ENCODE results near the gene ABHD2.

ABHD2 gene

DNA sequence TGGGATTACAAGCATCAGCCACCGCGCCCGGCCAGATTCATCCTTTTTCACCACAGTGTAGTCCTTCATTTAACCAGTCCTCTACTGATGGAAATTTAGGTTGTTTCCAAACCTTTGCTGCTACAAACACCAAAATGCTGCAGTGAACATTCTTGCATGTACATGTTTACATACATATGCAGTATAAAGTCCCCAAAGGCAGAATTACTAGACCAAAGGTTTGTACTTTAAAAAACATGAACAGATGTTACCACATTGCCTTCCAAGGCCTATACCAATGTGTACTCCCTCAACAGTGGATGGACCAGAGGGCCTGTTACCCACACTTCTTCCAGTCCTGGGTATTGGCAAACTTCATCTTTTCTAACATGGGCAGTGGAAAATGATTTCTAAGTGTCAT is 82.1 kb downstream of the ABHD2 start:
- H3K9me3 ChIP-seq (ENCODE audit: control extremely low read depth in 1 of 5, control insufficient read depth in 4 of 5, insufficient read depth in 2 of 5, low read depth in 1 of 5, low read length in 4 of 5): no peaks in the 10 kb centered on the region
- H3K27ac ChIP-seq (ENCODE audit: insufficient read depth in 1 of 2, low read depth in 1 of 2, low read length in 2 of 2, poor library complexity in 1 of 2, severe bottlenecking in 2 of 2): no peak overlapping the region
- DNase-seq: no peak
- H3K4me3 ChIP-seq (ENCODE audit: control insufficient read depth in 1 of 7, extremely low read depth in 1 of 7, insufficient read depth in 4 of 7, low read depth in 2 of 7, low read length in 6 of 7): no peak overlapping the region
- CTCF ChIA-PET: interaction anchor here (1.1 to 18.1 kb wide), 13 partner anchors 11 to 148 kb away, joined by 4 to 361 read pairs (median 10); partner anchors contain the start of gene ABHD2
- peaks cover 17 to 29% (median 25%) of the 10 kb centered on the region in 4 experiments for H3K4me1 ChIP-seq (ENCODE audit: control extremely low read depth in 1 of 4, control insufficient read depth in 4 of 4, insufficient read depth in 4 of 4, low read length in 3 of 4)
- WGBS (ENCODE audit: insufficient coverage): no CpG with 5 or more reads among the region's 3 CpGs
- POLR2A ChIA-PET: no interaction called here
- H3K27me3 ChIP-seq (replicated peaks in 2 of 5; ENCODE audit: control insufficient read depth in 4 of 5, insufficient read depth in 5 of 5, low read length in 4 of 5): no peaks in the 10 kb centered on the region
- peaks cover 3 to 25% (median 23%) of the 10 kb centered on the region in 4 experiments for H3K36me3 ChIP-seq (ENCODE audit: control insufficient read depth in 4 of 4, insufficient read depth in 4 of 4, low read length in 3 of 4)

GRCh38 chr15:89171136-89172072 is 83.1 kb downstream of the ABHD2 start:
- Histone ChIP-seq H3K9me3 (ENCODE audit: control extremely low read depth in 1 of 5, control insufficient read depth in 4 of 5, insufficient read depth in 2 of 5, low read depth in 1 of 5, low read length in 4 of 5) (no peaks in the 10 kb centered on the region), H3K4me1 (ENCODE audit: control extremely low read depth in 1 of 4, control insufficient read depth in 4 of 4, insufficient read depth in 4 of 4, low read length in 3 of 4) (peaks cover 15 to 31% (median 25%) of the 10 kb centered on the region in 4 experiments), H3K27ac (ENCODE audit: insufficient read depth in 1 of 2, low read depth in 1 of 2, low read length in 2 of 2, poor library complexity in 1 of 2, severe bottlenecking in 2 of 2) (no peak overlapping the region), H3K4me3 (ENCODE audit: control insufficient read depth in 1 of 7, extremely low read depth in 1 of 7, insufficient read depth in 4 of 7, low read depth in 2 of 7, low read length in 6 of 7) (no peak overlapping the region), H3K27me3 (replicated peaks in 2 of 5; ENCODE audit: control insufficient read depth in 4 of 5, insufficient read depth in 5 of 5, low read length in 4 of 5) (no peaks in the 10 kb centered on the region), H3K36me3 (ENCODE audit: control insufficient read depth in 4 of 4, insufficient read depth in 4 of 4, low read length in 3 of 4) (peaks cover 7 to 34% (median 29%) of the 10 kb centered on the region in 4 experiments)
- ChIA-PET CTCF (interaction anchor here (0.7 to 18.1 kb wide), 32 partner anchors 9 to 279 kb away, joined by 3 to 361 read pairs (median 5); partner anchors contain the start of gene ABHD2), POLR2A (interaction anchor here (0.6 kb wide), 2 partner anchors 33 to 36 kb away, joined by 3 to 6 read pairs; no protein-coding TSS in a partner anchor)
- DNase-seq: peak; percentile 33 to 56 (median 53)
- WGBS (ENCODE audit: insufficient coverage): 68% methylated on average over 11 of the region's 12 CpGs

DNA sequence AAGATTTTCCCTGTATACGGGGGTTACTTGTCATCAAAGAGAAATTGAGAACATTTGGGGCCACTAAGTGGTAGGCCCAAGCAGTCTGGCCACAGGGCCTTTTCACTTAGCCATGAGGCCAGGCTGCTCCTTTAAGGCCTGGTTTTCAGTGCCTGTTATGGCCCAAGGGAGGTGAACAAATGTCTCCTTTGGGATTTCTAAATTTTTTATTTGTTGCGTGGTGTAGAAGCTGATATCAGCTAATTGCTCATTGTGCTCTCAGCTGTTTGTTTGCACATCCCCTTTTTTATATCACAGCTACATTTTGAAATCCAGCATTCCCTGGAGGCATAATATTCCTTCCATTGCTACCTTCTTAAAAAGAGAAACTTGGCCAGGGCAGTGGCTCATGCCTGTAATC is 84.7 kb downstream of the ABHD2 start:
- no peak for DNase-seq
- WGBS (ENCODE audit: insufficient coverage): 100% methylated on average over 1 of the region's 2 CpGs
- CTCF ChIA-PET: interaction anchor here (0.6 to 18.1 kb wide), 13 partner anchors 10 to 139 kb away, joined by 3 to 361 read pairs (median 9); partner anchors contain the start of gene ABHD2
- Histone ChIP-seq H3K4me3 (ENCODE audit: control insufficient read depth in 1 of 7, extremely low read depth in 1 of 7, insufficient read depth in 4 of 7, low read depth in 2 of 7, low read length in 6 of 7) (no peak overlapping the region), H3K9me3 (ENCODE audit: control extremely low read depth in 1 of 5, control insufficient read depth in 4 of 5, insufficient read depth in 2 of 5, low read depth in 1 of 5, low read length in 4 of 5) (no peaks in the 10 kb centered on the region), H3K27ac (ENCODE audit: insufficient read depth in 1 of 2, low read depth in 1 of 2, low read length in 2 of 2, poor library complexity in 1 of 2, severe bottlenecking in 2 of 2) (no peak overlapping the region), H3K27me3 (replicated peaks in 2 of 5; ENCODE audit: control insufficient read depth in 4 of 5, insufficient read depth in 5 of 5, low read length in 4 of 5) (no peaks in the 10 kb centered on the region), H3K36me3 (ENCODE audit: control insufficient read depth in 4 of 4, insufficient read depth in 4 of 4, low read length in 3 of 4) (peaks cover 16 to 48% (median 43%) of the 10 kb centered on the region in 4 experiments), H3K4me1 (ENCODE audit: control extremely low read depth in 1 of 4, control insufficient read depth in 4 of 4, insufficient read depth in 4 of 4, low read length in 3 of 4) (peaks cover 2 to 16% (median 10%) of the 10 kb centered on the region in 4 experiments)
- POLR2A ChIA-PET: no interaction called here

GRCh38 chr15:89174476-89174875 is 86.2 kb downstream of the ABHD2 start:
- WGBS (ENCODE audit: insufficient coverage): 96% methylated on average over 4 of the region's 5 CpGs
- no peaks in the 10 kb centered on the region for H3K9me3 ChIP-seq (ENCODE audit: control extremely low read depth in 1 of 5, control insufficient read depth in 4 of 5, insufficient read depth in 2 of 5, low read depth in 1 of 5, low read length in 4 of 5)
- H3K4me1 ChIP-seq (ENCODE audit: control extremely low read depth in 1 of 4, control insufficient read depth in 4 of 4, insufficient read depth in 4 of 4, low read length in 3 of 4): peaks cover 0 to 6% (median 2%) of the 10 kb centered on the region in 4 experiments
- H3K27me3 ChIP-seq (replicated peaks in 2 of 5; ENCODE audit: control insufficient read depth in 4 of 5, insufficient read depth in 5 of 5, low read length in 4 of 5): no peaks in the 10 kb centered on the region
- no peak overlapping the region for H3K27ac ChIP-seq (ENCODE audit: insufficient read depth in 1 of 2, low read depth in 1 of 2, low read length in 2 of 2, poor library complexity in 1 of 2, severe bottlenecking in 2 of 2)
- no peak for DNase-seq
- CTCF ChIA-PET: interaction anchor here (0.8 to 18.1 kb wide), 11 partner anchors 8 to 271 kb away, joined by 3 to 361 read pairs (median 3); partner anchors contain the start of gene ABHD2
- H3K4me3 ChIP-seq (ENCODE audit: control insufficient read depth in 1 of 7, extremely low read depth in 1 of 7, insufficient read depth in 4 of 7, low read depth in 2 of 7, low read length in 6 of 7): no peak overlapping the region
- peaks cover 20 to 63% (median 52%) of the 10 kb centered on the region in 4 experiments for H3K36me3 ChIP-seq (ENCODE audit: control insufficient read depth in 4 of 4, insufficient read depth in 4 of 4, low read length in 3 of 4)
- POLR2A ChIA-PET: no interaction called here

- no peak overlapping the region for H3K4me3 ChIP-seq (ENCODE audit: control insufficient read depth in 1 of 7, extremely low read depth in 1 of 7, insufficient read depth in 4 of 7, low read depth in 2 of 7, low read length in 6 of 7)
- ChIA-PET POLR2A (no interaction called here), CTCF (interaction anchor here (0.8 to 18.1 kb wide), 15 partner anchors 10 to 272 kb away, joined by 3 to 361 read pairs (median 4); partner anchors contain the start of gene ABHD2)
- no peaks in the 10 kb centered on the region for H3K9me3 ChIP-seq (ENCODE audit: control extremely low read depth in 1 of 5, control insufficient read depth in 4 of 5, insufficient read depth in 2 of 5, low read depth in 1 of 5, low read length in 4 of 5)
- H3K27ac ChIP-seq (ENCODE audit: insufficient read depth in 1 of 2, low read depth in 1 of 2, low read length in 2 of 2, poor library complexity in 1 of 2, severe bottlenecking in 2 of 2): no peak overlapping the region
- peak in 2 of 3 donors; percentile 19 to 26 for DNase-seq
- H3K36me3 ChIP-seq (ENCODE audit: control insufficient read depth in 4 of 4, insufficient read depth in 4 of 4, low read length in 3 of 4): peaks cover 22 to 71% (median 56%) of the 10 kb centered on the region in 4 experiments
- WGBS (ENCODE audit: insufficient coverage): 82% methylated on average over 12 of the region's 13 CpGs
- H3K27me3 ChIP-seq (replicated peaks in 2 of 5; ENCODE audit: control insufficient read depth in 4 of 5, insufficient read depth in 5 of 5, low read length in 4 of 5): no peaks in the 10 kb centered on the region
- H3K4me1 ChIP-seq (ENCODE audit: control extremely low read depth in 1 of 4, control insufficient read depth in 4 of 4, insufficient read depth in 4 of 4, low read length in 3 of 4): peaks cover 0 to 6% (median 2%) of the 10 kb centered on the region in 4 experiments
Observed at GRCh38 chr15:89175617-89176191, 87.4 kb downstream of the ABHD2 start.

- DNase-seq: no peak
- POLR2A ChIA-PET: no interaction called here
- 99% methylated on average over 12 of the region's 12 CpGs for WGBS (ENCODE audit: insufficient coverage)
- peaks cover 22 to 75% (median 54%) of the 10 kb centered on the region in 4 experiments for H3K36me3 ChIP-seq (ENCODE audit: control insufficient read depth in 4 of 4, insufficient read depth in 4 of 4, low read length in 3 of 4)
- H3K4me1 ChIP-seq (ENCODE audit: control extremely low read depth in 1 of 4, control insufficient read depth in 4 of 4, insufficient read depth in 4 of 4, low read length in 3 of 4): peaks cover 0 to 6% (median 0%) of the 10 kb centered on the region in 4 experiments
- no peaks in the 10 kb centered on the region for H3K27me3 ChIP-seq (replicated peaks in 2 of 5; ENCODE audit: control insufficient read depth in 4 of 5, insufficient read depth in 5 of 5, low read length in 4 of 5)
- H3K9me3 ChIP-seq (ENCODE audit: control extremely low read depth in 1 of 5, control insufficient read depth in 4 of 5, insufficient read depth in 2 of 5, low read depth in 1 of 5, low read length in 4 of 5): no peaks in the 10 kb centered on the region
- no peak overlapping the region for H3K27ac ChIP-seq (ENCODE audit: insufficient read depth in 1 of 2, low read depth in 1 of 2, low read length in 2 of 2, poor library complexity in 1 of 2, severe bottlenecking in 2 of 2)
- CTCF ChIA-PET: interaction anchor here (0.7 to 18.1 kb wide), 22 partner anchors 10 to 273 kb away, joined by 3 to 361 read pairs (median 6); partner anchors contain the start of gene ABHD2
- no peak overlapping the region for H3K4me3 ChIP-seq (ENCODE audit: control insufficient read depth in 1 of 7, extremely low read depth in 1 of 7, insufficient read depth in 4 of 7, low read depth in 2 of 7, low read length in 6 of 7)
Observed at GRCh38 chr15:89177116-89177515, 88.9 kb downstream of the ABHD2 start.

Measured in common myeloid progenitor, CD34-positive (primary cell).